NCI-H510A (cell line): ENCODE data around the gene MARVELD2.

Experiments
- DNase-seq: peaks from one replicate; lab custom pipeline; 2025; lab: John Stamatoyannopoulos, UW

Gene MARVELD2

DNA sequence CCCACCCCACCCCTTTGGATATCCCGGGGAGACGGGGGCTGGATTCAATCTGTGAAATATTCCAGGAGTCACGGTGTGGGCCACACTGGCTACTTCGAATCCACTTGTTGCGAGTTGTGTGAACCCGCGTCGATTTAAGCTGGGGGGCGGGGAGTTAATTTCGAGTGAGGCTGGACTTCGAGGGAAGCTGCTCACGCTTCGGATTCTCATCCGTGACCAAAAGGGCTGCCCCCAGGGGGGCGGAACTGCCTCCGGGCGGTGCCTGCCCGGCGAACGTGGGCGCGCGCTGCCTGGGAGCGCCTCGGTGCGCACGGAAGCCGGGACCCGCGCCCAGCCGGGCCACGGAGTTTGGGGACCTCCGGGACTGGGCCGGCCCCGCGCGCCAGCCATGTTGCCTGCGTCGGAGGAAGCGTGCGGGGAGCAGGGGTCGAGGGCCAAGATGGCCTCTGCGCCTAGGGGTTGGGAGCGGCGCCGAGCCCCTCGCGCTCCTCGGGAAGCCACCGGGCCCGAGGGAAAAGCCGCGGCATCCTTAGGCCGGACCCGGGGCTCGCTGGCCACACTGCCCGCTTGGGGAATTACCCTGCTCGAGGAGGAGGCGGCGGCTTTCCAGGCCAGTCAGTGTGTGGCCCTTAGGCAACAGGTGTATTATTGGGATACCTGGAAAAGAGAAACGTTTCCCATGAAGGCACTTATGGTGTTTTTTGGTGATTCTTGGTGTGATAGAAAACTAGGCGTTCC, 78.6 kb downstream of the MARVELD2 start:
- DNase-seq, result peak; percentile 34
